ENCODE results near the gene MACIR. TPM values are rescaled to one million over a fixed set of nuclear protein-coding genes. Genes with fewer than 3 reads are reported as not detected.

Gene MACIR
- total RNA-seq, 1 donor from 2014 or later, result 5.5 TPM

- DNase-seq, result no peak
- Histone ChIP-seq H3K4me3 (no peak overlapping the region), H3K27me3 (ENCODE audit: low read depth) (no peaks in the 10 kb centered on the region), H3K36me3 (no peaks in the 10 kb centered on the region), H3K27ac (replicated peaks) (no peak overlapping the region), H3K4me1 (peaks cover 38% of the 10 kb centered on the region), H3K9me3 (replicated peaks) (no peaks in the 10 kb centered on the region)
- no peak for TF ChIP-seq CTCF (IDR thresholded peaks at IDR 0.05; ENCODE audit: borderline replicate concordance)
- intact Hi-C loops (cut with micrococcal nuclease), result no loop called here
Observed at GRCh38 chr5:103264508-103264907, 5.9 kb downstream of the MACIR start.

GRCh38 chr5:103270581-103270980 is 12.0 kb downstream of the MACIR start:
- DNase-seq, result no peak
- H3K27me3 ChIP-seq (ENCODE audit: low read depth), result no peaks in the 10 kb centered on the region
- intact Hi-C loops (cut with micrococcal nuclease), result no loop called here

GRCh38 chr5:103271570-103272289 is 13.2 kb downstream of the MACIR start:
- intact Hi-C loops (cut with micrococcal nuclease), result no loop called here
- Histone ChIP-seq H3K27me3 (ENCODE audit: low read depth) (no peaks in the 10 kb centered on the region), H3K4me3 (no peak overlapping the region), H3K36me3 (peaks cover 10% of the 10 kb centered on the region), H3K27ac (replicated peaks) (no peak overlapping the region), H3K9me3 (replicated peaks) (no peaks in the 10 kb centered on the region), H3K4me1 (peaks cover 34% of the 10 kb centered on the region)
- no peak for DNase-seq
- no peak for TF ChIP-seq CTCF (IDR thresholded peaks at IDR 0.05; ENCODE audit: borderline replicate concordance)

More at GRCh38 chr5:103270581-103270980, 12.0 kb downstream of the MACIR start:
- H3K36me3 ChIP-seq, result no peaks in the 10 kb centered on the region
- peaks cover 34% of the 10 kb centered on the region for H3K4me1 ChIP-seq
- H3K4me3 ChIP-seq, result no peak overlapping the region
- no peak overlapping the region for H3K27ac ChIP-seq (replicated peaks)
- no peak for TF ChIP-seq CTCF (IDR thresholded peaks at IDR 0.05; ENCODE audit: borderline replicate concordance)
- H3K9me3 ChIP-seq (replicated peaks), result no peaks in the 10 kb centered on the region

- no peak for TF ChIP-seq CTCF (IDR thresholded peaks at IDR 0.05; ENCODE audit: borderline replicate concordance)
- intact Hi-C loops (cut with micrococcal nuclease), result no loop called here
- no peaks in the 10 kb centered on the region for H3K27me3 ChIP-seq (ENCODE audit: low read depth)
- H3K27ac ChIP-seq (replicated peaks), result no peak overlapping the region
- no peak for DNase-seq
- no peaks in the 10 kb centered on the region for H3K9me3 ChIP-seq (replicated peaks)
- peaks cover 13% of the 10 kb centered on the region for H3K36me3 ChIP-seq
- H3K4me3 ChIP-seq, result no peak overlapping the region
- peaks cover 34% of the 10 kb centered on the region for H3K4me1 ChIP-seq
Observed at GRCh38 chr5:103272377-103272776, 13.8 kb downstream of the MACIR start.

GRCh38 chr5:103273952-103274351 is 15.4 kb downstream of the MACIR start:
- Histone ChIP-seq H3K9me3 (replicated peaks) (no peaks in the 10 kb centered on the region), H3K4me3 (no peak overlapping the region), H3K27ac (replicated peaks) (no peak overlapping the region), H3K4me1 (peaks cover 34% of the 10 kb centered on the region), H3K36me3 (peaks cover 16% of the 10 kb centered on the region), H3K27me3 (ENCODE audit: low read depth) (no peaks in the 10 kb centered on the region)
- DNase-seq, result no peak
- TF ChIP-seq CTCF (IDR thresholded peaks at IDR 0.05; ENCODE audit: borderline replicate concordance), result no peak
- intact Hi-C loops (cut with micrococcal nuclease), result no loop called here
